HG03378 (cell line): ENCODE data around the gene UGT1A6.
"Not testable (repeated sequence)": the region's sequence is repeated elsewhere in the genome, so short reads cannot be mapped to it uniquely, and the experiment has no call there.

Source experiments
- ATAC-seq: cut with Tn5 transposase; IDR thresholded peaks from one replicate; pipeline ENCODE4 v1.9.1; 2021; ENCODE audit warnings: mild to moderate bottlenecking, moderate library complexity; ENCODE audit not compliant: unreplicated experiment

The UGT1A6 gene

DNA sequence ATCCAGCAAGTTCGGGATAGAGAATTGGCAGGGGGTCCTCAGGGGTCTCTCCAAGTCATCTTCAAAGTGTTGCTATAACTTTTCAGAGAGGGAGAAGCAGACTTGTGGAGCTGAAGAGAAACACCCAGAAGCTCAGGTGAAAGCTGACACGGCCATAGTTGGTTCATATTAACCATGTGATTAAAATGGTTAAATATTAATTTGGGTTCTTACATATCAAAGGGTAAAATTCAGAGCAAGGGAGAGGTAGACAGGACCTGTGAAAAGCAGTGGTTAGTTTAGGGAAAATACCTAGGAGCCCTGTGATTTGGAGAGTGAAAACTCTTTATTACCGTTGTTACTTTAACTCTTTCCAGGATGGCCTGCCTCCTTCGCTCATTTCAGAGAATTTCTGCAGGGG is at the start of gene UGT1A6:
TSS of gene UGT1A6 (plus strand) at position 243 of the 400 bp plus-strand sequence. CDS start at position 358, 115 bp downstream.
- ATAC-seq = no peak

DNA sequence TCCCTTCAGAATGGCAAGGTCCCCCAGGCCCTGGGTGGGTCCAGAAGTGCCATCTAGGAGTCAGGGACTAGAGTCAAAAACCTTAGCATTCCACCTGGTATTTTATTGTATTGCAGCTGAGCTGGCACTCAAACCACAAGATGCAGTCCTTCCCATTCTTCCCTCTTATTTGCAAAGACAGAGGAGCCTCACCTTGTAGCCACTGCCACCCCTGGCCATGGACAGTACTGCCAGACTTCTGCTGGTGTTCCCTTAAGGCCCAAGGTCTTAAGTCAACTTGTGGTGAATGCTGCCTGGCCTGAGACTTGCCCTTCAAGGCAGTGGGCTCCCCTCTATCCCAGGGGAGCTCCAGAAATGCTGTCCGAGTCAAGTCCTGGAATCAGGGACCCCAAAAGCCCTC is 49.6 kb upstream of the UGT1A6 start:
- no peak for ATAC-seq

DNA sequence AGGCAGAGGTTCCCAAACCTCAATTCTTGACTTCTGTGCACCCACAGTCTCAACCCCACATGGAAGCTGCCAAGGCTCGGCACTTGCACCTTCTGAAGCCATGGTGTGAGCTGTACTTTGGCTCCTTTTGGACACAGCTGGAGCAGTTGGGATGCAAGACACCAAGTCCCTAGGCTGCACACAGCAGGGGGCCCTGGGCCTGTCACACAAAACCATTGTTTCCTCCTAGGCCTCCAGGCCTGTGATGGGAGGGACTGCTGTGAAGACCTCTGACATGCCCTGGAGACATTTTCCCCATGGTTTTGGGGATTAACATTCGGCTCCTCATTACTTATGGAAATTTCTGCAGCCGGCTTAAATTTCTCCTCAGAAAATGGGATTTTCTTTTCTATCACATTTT is 46.7 kb upstream of the UGT1A6 start:
- ATAC-seq = not testable (repeated sequence)

DNA sequence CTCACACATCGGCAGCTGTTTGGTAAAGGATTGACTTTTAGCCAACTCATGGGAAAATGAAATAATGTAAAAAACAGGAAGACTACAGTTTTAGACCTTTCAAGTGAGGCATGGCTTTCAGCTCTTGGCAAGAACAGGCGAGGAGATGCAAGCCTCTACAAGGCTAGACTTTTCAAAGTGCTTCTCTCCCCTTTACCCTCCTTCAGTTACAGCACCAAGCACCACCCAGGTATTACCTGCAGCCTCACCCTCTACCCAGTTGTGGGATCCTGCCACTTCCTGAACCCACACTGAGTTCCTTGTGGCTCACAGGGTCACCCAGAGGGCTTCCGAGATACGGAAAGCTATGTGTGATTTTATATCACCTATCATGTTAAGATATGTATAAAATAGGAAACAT is 41.7 kb upstream of the UGT1A6 start:
- ATAC-seq = no peak

DNA sequence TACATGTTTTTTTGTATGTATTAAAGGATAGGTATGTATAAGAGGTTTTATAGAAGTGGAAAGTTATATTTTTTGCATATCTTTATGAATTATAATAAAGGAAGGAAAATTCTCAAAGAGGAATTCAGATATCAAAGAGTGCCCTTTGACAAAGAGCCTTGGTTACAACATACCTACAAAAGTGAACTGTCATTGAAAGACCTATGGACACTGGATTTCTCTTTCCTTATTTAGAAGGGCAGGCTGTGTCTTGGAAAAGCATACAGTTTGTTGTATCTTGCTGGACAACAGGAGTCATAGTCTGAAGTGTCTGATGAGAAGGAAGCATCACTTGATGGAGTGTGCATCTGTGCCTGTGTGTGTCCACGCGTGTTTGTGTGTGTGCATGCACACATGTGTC is 41.3 kb upstream of the UGT1A6 start:
- ATAC-seq = no peak

DNA sequence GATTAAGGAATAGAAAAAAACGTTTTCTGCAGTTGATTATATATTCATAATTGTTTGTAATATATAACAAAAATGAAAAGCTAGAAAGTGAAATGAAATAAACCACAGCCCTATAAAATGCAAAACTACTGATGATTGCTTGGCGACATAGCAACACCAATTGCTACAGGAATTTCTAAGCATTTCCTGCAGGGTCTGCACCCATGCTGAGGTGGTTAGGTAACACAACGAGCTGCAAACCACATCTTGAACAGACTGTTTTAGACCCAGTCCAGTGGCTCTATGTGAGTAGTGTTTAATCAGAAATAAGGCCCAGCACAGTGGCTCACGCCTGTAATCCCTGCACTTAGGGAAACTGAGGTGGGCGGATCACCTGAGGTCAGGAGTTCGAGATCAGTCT is 38.2 kb upstream of the UGT1A6 start:
- no peak for ATAC-seq

DNA sequence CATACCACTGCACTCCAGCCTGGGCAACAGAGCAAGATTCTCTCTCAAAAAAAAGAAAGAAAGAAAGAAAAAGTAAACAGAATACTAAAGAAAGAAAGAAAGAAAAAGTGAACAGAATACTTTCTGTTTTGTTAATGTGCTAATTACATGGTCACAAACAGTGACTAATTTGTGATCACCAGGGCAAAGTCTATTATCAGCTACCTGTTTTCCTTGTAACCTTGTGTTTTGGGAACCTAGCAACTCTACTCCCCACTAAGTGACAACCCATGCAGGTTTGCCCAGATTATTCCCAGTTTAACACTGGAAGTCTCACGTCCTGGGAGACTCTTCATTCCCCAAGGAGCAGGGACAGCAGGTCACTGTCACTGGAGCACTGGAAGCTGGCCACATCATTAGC is 37.6 kb upstream of the UGT1A6 start:
- no peak for ATAC-seq

DNA sequence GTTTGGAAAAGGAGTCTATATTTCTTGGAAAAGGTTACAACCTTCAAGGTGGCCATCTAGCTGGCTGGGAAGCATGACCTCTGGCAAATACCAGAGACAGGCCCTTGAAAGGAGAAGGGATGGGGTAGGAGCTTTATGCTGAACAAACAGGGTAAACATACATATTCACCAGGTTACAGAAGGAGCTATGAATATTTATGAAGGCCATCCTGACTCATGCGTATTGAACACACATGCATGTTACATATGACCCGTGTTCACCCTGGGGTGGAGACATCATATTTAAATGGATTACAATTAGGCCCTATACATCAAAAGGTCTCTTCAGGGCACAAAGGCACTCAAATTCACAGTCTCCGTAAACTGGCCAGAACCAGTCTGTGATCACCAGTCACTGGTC is 36.7 kb upstream of the UGT1A6 start:
- not testable (repeated sequence) for ATAC-seq

DNA sequence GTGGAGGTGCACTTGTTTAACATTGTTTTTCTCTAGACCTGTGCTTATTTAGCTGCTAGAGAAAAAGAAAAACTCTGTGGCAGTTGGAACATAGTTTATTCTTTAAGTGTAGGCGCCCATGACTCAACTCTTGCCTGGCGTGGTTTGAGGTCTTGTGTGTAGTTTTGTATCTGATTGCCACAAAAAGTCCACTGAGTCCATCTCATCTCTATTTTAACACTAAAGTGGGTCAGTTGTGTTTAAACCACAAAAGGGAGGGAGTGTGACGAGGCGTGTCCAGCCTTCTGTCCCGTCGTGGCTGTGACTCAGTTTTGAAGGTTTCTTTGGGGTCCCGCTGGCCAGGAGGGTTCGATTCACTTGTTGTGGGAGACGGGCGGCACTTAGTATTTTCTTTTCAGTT is 36.2 kb upstream of the UGT1A6 start:
- ATAC-seq = no peak

DNA sequence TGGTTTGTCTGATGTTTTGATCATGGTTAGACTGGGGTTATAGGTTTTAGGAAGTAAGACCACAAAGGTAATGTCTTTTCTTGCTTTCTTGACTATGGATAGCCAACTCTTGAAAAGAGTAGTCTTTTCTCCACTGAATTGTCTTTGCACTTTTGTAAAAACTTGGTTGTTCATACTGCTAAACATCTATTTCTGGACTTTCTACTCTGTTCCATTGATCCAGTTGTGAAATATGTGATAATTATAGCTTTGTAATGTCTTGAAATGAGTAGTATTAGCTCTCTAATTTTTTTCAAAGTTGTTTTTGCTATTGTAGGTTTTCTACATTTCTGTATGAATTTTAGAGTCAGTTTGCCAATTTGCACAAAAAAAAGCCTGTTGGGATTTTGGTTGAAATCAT is 34.1 kb upstream of the UGT1A6 start:
- ATAC-seq = no peak

DNA sequence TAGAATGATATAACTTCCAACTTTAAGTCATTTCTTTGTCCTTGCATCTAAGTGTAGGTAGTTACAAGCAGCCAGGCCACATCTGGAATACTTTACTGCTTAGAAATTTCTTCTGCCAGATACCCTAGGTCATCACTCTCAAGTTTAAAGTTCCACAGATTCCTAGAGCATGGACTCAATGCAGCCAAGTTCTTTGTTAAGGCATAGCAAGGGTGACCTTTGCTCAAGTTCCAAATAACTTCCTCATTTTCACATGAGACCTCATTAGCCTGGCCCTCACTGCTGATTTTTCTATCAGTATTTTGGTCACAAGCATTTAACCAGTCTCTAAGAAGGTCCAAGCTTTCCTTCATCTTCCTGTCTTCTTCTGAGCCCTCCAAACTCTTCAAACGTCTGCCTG is 28.8 kb upstream of the UGT1A6 start:
- no peak for ATAC-seq

DNA sequence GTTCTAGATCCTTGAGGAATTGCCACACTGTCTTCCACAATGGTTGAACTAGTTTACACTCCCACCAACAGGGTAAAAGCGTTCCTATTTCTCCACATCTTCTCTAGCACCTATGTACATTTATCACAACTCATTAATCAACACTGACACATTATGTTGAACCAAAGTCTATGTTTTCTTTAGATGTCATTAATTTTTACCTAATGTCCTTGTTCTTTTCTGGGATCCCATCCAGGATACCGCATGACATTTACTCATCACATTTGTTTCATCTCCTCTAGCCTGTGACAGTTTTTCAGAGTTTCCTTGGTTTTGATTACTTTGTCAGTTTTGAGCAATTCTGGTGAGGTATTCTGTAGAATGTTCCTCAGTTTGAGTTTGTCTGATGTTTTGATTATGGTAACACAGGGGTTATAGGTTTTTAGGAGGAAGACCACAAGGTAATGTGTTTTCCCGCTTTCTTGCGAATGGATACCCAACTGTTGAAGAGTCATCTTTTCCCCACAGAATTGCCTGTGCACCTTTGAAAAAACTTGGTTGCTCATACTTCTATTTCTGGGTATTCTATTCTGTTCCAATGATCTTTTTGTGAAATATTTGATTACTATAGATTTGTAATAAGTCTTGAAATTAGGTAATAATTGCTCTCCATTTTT is 24.0 kb upstream of the UGT1A6 start:
- ATAC-seq = no peak

DNA sequence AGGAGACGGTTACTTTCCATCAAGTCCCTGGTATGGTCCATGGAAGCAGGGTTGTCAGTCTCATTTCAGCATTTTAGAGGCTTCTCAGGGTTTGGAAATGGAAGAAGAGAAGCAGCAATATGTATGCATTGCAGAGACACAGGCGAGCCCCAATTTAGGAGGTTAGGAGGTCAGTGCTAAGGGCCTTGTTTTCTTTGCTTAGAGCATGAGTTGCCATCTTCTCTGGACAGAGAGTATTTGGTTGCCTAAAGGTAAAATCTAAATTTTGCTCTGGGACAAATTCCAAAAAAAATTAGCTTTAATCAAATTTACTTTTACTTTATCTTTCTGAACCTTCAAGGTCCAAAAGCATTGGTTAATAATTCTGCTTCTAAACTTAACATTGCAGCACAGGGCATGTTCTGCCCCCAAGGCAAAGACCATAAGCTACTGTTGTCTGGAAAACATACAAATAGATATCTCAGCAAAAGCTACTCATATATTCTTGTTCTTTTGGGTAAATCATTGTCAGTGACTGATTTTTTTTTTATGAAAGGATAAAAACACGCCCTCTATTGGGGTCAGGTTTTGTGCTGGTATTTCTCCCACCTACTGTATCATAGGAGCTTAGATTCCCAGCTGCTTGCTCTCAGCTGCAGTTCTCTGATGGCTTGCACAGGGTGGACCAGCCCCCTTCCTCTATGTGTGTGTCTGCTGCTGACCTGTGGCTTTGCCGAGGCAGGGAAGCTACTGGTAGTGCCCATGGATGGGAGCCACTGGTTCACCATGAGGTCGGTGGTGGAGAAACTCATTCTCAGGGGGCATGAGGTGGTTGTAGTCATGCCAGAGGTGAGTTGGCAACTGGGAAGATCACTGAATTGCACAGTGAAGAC is 21.2 kb upstream of the UGT1A6 start, which contains the start of gene UGT1A9:
TSS of gene UGT1A9 (plus strand) at position 609 of the 872 bp plus-strand sequence. CDS start at position 646, 37 bp downstream.
- ATAC-seq = no peak

DNA sequence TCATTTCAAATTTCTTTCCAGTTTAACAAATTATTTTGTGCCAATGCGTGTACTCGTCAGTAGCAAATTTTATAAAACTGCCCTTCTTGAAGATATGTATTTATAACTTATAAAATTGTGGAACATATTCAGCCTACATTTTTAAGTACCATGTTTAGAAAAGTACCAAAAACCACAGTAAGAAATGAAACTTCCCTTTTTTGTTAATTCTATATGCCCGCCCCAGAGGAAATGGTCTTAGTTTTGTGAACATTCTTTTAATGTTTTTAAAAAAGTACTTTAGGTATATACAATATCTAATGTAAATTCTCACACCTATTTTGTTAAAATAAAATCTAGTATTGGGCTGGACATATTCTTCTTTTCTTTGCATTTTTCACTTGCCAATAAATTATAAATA is 19.8 kb upstream of the UGT1A6 start:
- no peak for ATAC-seq

DNA sequence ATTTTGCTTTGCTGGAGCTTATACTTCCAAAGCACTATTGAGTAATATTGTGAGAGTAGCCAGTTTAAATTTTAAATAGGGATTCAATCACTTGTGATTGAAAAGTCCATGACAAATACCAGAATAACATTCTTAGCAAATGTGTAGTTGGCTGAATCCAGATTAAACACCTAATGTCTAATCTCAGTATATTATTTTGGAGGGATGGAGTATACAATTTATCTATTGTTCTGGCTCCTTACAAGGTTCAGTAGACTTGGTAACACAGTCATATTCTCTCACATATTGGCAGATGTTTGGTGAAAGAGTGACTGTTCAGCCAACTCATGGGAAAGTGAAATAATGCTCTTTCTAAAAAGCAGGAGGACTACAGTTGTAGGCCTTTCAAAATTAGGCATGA is 18.8 kb upstream of the UGT1A6 start:
- no peak for ATAC-seq

DNA sequence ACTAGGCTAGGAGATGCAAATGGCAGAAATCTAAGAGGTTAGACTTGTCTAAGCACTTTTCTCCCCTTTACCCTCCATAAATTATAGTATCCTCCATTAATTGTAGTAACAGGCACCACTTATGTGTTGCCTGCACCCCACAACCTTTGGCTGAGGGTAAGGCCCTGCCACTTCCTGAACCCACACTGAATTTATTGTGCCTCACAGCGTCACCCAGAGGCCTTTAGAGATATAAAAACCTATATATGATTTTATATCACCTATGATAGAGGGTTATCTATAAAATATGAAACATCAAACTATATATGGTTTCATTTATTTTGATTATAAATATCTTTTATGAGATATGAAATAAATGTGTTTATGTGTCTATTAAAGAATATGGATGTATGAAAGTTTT is 18.4 kb upstream of the UGT1A6 start:
- ATAC-seq = no peak

DNA sequence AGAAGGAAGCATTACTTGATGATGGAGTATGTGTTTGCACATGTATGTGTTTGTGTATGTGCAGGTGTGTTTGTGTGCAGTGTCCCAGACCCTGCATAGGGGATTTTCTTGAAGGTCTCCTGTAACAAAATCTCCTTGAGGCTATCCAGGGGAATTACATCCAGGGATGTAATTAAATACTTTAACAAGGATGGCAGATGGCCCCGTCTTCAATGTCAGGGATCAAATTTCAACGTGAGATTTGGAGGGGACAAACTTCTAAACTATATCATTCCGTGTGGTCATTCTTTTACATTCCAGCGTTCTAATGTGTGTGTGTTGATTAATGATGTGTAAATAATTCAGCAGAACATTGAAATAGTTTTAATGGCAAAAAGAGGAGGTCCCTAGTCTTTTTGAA is 17.7 kb upstream of the UGT1A6 start:
- ATAC-seq = no peak

DNA sequence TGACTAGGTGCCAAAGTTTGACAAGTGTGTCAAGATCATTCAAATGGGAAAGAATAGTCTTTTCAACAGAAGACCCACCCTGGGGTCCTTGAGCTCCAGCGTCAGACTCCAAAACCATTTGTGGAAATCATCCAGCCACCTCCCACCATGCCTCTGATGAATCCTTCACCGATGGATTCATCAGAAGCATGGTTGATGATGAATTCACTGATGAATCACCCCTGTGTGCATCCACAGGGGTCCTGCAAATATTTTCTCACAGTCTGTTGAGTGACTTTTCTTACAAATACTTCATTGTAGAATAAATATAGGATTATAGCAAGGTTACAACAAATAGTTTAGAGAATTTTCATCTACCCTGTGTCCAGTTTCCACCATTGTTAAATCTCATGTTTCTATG is 16.6 kb upstream of the UGT1A6 start:
- no peak for ATAC-seq

DNA sequence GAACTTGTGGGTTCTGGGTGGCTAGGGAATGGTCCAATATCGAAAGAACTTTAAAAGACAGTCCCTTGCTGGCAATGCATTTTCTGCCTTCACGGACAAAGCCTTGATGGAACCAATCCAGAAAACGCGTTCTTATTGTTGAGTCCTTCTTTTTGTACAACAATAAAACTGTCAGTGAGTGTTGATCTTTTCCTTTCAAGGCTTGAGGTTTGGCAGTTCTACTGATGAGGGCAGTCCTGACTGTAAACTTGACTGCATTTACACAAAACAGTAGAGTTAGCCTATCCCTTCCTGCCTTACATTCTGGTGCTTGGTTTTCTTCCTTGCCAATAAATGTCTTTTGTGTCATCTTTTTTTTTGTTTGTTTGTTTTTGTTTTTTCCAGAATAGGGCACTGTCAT is 13.5 kb upstream of the UGT1A6 start:
- no peak for ATAC-seq

DNA sequence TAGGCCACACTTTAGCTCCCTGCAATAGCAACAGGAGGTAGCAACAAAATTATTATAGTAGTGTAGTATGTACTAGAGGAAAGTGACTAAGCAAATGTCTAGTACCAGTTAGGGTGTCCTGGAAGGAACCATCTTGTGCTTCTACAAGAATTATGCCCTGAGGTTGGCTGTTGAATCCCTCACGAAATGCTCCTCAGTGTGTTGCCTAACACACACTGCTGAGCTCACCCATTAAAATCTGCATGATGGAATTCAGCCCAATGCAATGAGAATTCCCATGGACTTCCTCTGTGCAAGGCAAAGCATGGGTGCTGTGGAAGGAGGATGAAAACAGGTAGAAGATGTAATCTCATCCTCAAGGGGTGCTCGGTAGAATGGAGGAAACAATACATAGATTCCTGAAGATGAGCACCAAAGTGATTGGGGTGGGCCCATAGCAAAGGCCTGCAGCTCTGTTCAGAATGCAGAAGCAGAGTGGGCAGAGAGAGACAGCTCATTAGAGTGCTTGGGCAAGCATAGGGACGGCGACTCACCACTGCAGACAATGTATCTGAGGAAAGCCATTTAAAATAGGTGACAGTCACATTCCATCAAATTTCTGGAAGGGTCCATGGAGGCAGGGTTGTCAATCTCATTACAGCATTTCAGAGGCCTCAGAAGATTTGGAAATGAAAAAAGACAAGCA is 12.2 kb upstream of the UGT1A6 start:
- no peak for ATAC-seq

DNA sequence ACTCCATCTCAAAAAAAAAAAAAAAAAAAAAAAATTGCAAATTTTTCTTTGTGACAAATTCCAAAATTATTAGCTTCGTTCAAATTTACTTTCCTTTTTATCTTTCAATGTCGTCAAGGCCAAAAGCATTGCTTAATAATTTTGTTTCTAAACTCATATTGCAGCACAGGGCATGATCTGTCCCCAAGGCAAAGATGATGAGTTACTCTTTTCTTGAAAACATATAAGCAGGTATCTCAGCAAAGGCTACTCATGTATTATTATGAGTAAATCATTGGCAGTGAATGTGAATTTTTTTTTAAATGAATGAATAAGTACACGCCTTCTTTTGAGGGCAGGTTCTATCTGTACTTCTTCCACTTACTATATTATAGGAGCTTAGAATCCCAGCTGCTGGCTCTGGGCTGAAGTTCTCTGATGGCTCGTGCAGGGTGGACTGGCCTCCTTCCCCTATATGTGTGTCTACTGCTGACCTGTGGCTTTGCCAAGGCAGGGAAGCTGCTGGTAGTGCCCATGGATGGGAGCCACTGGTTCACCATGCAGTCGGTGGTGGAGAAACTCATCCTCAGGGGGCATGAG is 11.1 kb upstream of the UGT1A6 start, which contains the start of gene UGT1A7:
TSS of gene UGT1A7 (plus strand) at position 381 of the 579 bp plus-strand sequence. CDS start at position 418, 37 bp downstream.
- ATAC-seq = no peak
